Naive thymus-derived CD8-positive, alpha-beta T cell (primary cell): ENCODE data around the gene ASF1B. TPM values are rescaled to one million over a fixed set of nuclear protein-coding genes. Genes with fewer than 3 reads are reported as not detected.

Source experiments
- ATAC-seq, 2 donors: fragments of 150-1000 bp; cut with Tn5 transposase in 1 of 2; sonication (Bioruptor Pico), chemical (Tn5 transposase) in 1 of 2; 1 replicate in 1 of 2; 2 replicates in 1 of 2; pipeline ENCODE4 v1.10.0; 2021; ENCODE audit warnings: mild to moderate bottlenecking in 2 of 2, moderate library complexity in 2 of 2
- POLR2A ChIA-PET: fragments of 350-600 bp; sonication (Branson Sonifier 250); formaldehyde crosslinking; loops from one replicate; lab custom pipeline; 2021; ENCODE audit warnings: antibody characterized with exemption; lab: Charles Lee
- DNase-seq, 10 donors: peaks; one replicate each; pipeline versions ENCODE4 v3.0.0 to v3.0.0-alpha.2; 2020 to 2022
- H3K27ac Mint-ChIP-seq, 10 donors: one replicate each; pipeline ENCODE4 v1.8.0; 2020 to 2022; ENCODE audit warnings: mild to moderate bottlenecking in 10 of 10, mixed read lengths in 10 of 10, moderate library complexity in 4 of 10, inconsistent platforms in 1 of 10
- H3K27me3 Mint-ChIP-seq, 5 donors: one replicate each; pipeline ENCODE4 v1.8.0; 2021 to 2022; ENCODE audit warnings: mixed read lengths in 5 of 5
- H3K36me3 Mint-ChIP-seq, 3 donors: one replicate each; pipeline ENCODE4 v1.8.0; 2020 to 2022; ENCODE audit warnings: mixed read lengths in 3 of 3, mild to moderate bottlenecking in 2 of 3, inconsistent platforms in 1 of 3
- H3K4me1 Mint-ChIP-seq, 4 donors: one replicate each; pipeline ENCODE4 v1.8.0; 2021 to 2022; ENCODE audit warnings: mixed read lengths in 4 of 4
- H3K4me3 Mint-ChIP-seq, 10 donors: one replicate each; pipeline ENCODE4 v1.8.0; 2020 to 2022; ENCODE audit warnings: mild to moderate bottlenecking in 10 of 10, mixed read lengths in 10 of 10, moderate library complexity in 6 of 10, inconsistent platforms in 1 of 10
- H3K9me3 Mint-ChIP-seq, 9 donors: one replicate each; pipeline ENCODE4 v1.8.0; 2020 to 2022; ENCODE audit warnings: mixed read lengths in 9 of 9, mild to moderate bottlenecking in 3 of 9, inconsistent platforms in 1 of 9, moderate library complexity in 1 of 9
- polyA plus RNA-seq, 3 donors: library from polyadenylated mRNA; unstranded; fragments of 300-500 nt; fragmentation: Illumina TruSeq; gene quantifications; one replicate each; pipeline ENCODE4 v1.2.3, GENCODE V29; 2021
- total RNA-seq, 8 experiments: library from RNA in 2 of 8; stranded (reverse) in 2 of 8; gene quantifications; one replicate each; pipeline ENCODE4 v1.2.3 and lab custom pipeline; 2021 to 2026

The ASF1B gene
- total and polyA plus RNA-seq, 5 experiments from 2014 or later: 2.3 to 4.6 (median 3.7) TPM

- ATAC-seq (no peak), DNase-seq (no peak)
- POLR2A ChIA-PET: interaction anchor here (0.6 to 1.1 kb wide), 3 partner anchors 14 to 422 kb away, joined by 3 to 4 read pairs (median 4); partner anchors contain the start of gene ASF1B
- Mint-ChIP-seq H3K4me1 (peaks cover 6 to 13% (median 11%) of the 10 kb centered on the region in 4 donors), H3K36me3 (no peaks in the 10 kb centered on the region), H3K27ac (peak overlapping the region in 1 of 10 donors; percentile 60), H3K4me3 (no peak overlapping the region), H3K27me3 (no peaks in the 10 kb centered on the region), H3K9me3 (no peaks in the 10 kb centered on the region)
These were observed 13.5 kb downstream of the ASF1B start for GRCh38 chr19:14122924-14123323.

GRCh38 chr19:14120497-14120780, 15.9 kb downstream of the ASF1B start:
- Mint-ChIP-seq H3K27ac (no peak overlapping the region), H3K36me3 (no peaks in the 10 kb centered on the region), H3K27me3 (no peaks in the 10 kb centered on the region), H3K9me3 (no peaks in the 10 kb centered on the region), H3K4me1 (peaks cover 18 to 28% (median 26%) of the 10 kb centered on the region in 4 donors), H3K4me3 (no peak overlapping the region)
- POLR2A ChIA-PET: interaction anchor here (0.6 to 1.0 kb wide), 2 partner anchors 11 to 16 kb away, joined by 4 read pairs; partner anchors contain the start of gene ASF1B
- ATAC-seq (no peak), DNase-seq (no peak)

DNA sequence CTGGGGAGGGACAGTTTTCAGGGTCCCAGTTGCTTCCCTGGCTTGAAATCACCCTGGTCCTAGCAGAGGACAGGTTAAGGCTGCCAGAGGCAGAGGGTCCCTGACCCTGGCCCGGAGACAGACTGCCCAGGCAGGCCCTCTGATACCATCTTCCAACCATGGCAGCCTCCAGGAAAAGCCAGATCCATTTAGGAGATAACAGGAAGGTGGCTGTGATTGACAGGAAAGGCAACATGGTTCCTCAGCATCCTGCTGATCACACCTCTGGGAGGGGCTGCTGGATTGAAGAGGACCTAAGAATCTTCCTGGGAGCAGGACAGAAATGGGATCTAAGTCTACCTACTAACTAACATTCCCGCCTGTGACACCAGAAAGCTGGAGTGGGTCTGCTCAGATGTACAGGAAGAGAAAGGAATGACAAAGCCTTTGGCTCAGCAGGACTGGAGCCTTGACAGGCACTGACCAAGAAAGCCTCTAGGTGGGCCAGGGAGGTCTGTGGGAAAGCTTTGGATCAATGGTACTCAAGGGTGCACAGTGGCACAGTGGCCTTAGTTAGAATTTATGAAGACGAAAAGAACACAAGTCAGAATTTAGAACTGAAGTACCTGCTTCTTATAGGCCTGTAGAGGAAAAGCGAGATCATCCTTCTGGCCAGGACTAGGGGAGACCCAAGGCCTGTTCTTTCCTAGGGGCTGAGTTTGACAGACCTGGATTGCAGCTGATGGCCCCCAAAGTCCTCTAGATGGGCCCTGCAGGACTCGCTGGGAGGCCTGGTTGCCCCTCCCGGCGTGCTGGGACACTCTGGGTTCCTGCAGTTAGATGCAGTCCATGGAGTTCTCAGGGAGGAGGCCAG, 16.5 kb downstream of the ASF1B start:
- peaks cover 20 to 33% (median 32%) of the 10 kb centered on the region in 4 donors for H3K4me1 Mint-ChIP-seq
- POLR2A ChIA-PET: interaction anchor here (0.7 to 1.3 kb wide), 4 partner anchors 17 to 345 kb away, joined by 4 read pairs; partner anchors contain the start of gene ASF1B
- H3K27ac Mint-ChIP-seq: peak overlapping the region in 7 of 10 donors; percentile 9 to 97 (median 55)
- H3K4me3 Mint-ChIP-seq: peak overlapping the region in 3 of 10 donors; percentile 7 to 51 (median 36)
- ATAC-seq (no peak), DNase-seq (no peak)
- no peaks in the 10 kb centered on the region for H3K9me3 Mint-ChIP-seq
- H3K27me3 Mint-ChIP-seq: no peaks in the 10 kb centered on the region
- no peaks in the 10 kb centered on the region for H3K36me3 Mint-ChIP-seq

- no peaks in the 10 kb centered on the region for H3K36me3 Mint-ChIP-seq
- DNase-seq (no peak), ATAC-seq (no peak)
- peak overlapping the region; percentile 86 to 97 (median 94) for H3K4me3 Mint-ChIP-seq
- POLR2A ChIA-PET: interaction anchor here (0.7 to 5.2 kb wide), 4 partner anchors 17 to 344 kb away, joined by 4 to 46 read pairs (median 4); partner anchors contain the start of gene ASF1B
- peak overlapping the region; percentile 89 to 99 (median 98) for H3K27ac Mint-ChIP-seq
- H3K9me3 Mint-ChIP-seq: no peaks in the 10 kb centered on the region
- H3K27me3 Mint-ChIP-seq: no peaks in the 10 kb centered on the region
- peaks cover 20 to 39% (median 36%) of the 10 kb centered on the region in 4 donors for H3K4me1 Mint-ChIP-seq
These were observed 17.2 kb downstream of the ASF1B start for GRCh38 chr19:14119146-14119545.

DNA sequence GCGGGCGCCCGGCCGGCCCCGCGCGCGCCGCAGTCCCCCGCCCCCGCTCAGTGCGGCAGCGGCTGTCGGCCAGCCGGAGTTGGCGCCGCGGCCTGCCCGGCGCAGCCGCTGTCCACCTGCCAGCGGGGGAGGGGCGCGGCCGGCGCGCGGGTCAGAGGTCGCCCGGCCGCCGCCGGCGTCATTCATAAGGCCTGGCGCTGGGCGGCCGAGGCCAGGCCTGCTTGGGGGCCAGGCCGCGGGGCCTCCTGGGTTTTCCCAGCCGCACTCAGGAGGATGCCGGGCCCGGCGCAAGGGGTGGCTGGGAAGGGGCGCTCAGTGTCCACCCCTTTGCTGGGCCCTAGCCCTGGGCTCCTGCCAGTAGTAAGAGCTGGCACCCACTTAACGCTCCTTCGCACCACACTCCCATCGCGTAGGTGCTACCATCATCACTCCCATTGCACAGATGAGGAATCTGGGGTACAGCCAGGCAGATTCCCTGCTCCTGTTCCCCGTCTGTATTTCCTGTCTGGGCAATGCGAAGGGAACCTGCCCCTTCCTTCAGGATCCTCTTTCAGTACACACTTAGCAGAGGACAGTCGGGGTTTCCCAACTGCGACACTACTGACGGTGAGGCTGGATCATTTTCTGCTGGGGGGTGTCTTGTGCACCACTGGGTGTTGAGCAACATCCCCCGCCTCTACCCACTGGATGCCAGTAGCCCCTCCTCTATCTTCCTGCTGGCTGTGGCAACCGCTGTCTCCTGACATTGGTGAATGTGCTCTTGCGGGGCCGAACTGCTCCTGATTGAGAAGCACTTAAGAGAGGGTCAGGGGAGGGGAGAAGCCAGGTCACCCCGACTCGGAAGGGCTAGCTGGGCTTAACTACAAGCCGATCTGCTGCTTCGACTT, 18.0 kb downstream of the ASF1B start:
- H3K9me3 Mint-ChIP-seq: no peaks in the 10 kb centered on the region
- POLR2A ChIA-PET: interaction anchor here (0.7 to 5.2 kb wide), 8 partner anchors 18 to 1680 kb away, joined by 3 to 46 read pairs (median 4); partner anchors contain the start of genes ASF1B and RFX1
- H3K4me3 Mint-ChIP-seq: peak overlapping the region; percentile 86 to 97 (median 94)
- DNase-seq (peak; percentile 23 to 78 (median 60)), ATAC-seq (peak in 1 of 2 donors; percentile 27)
- H3K27ac Mint-ChIP-seq: peak overlapping the region; percentile 89 to 99 (median 98)
- peaks cover 25 to 46% (median 43%) of the 10 kb centered on the region in 4 donors for H3K4me1 Mint-ChIP-seq
- no peaks in the 10 kb centered on the region for H3K36me3 Mint-ChIP-seq
- H3K27me3 Mint-ChIP-seq: no peaks in the 10 kb centered on the region

DNA sequence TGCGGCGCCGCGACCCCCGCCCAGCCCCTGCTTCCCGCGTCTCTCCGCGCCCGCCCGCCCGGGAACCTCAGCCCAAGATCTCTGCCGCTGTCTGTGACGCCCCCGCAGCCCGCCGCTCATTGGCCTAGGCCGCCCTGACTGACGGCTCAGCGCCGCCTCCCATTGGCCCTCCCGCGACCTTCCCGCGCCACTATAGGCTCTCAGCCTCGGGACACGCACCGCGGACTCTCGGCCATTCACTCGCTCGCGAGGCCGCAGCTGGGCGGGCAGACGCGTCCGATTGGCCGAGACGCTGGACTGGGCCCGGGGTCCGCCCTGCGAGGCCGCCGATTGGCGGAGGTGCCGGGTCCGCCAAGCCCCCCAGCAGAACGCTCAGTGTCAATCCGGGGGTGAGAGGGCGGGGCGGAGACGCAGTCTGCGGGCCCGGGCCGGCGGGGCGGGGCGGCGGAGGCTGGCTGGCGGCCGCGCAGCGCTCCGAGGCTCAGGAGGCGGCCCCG, 18.7 kb downstream of the ASF1B start, which contains the start of gene PRKACA:
Gene PRKACA, minus strand, starts transcription at position 95 of the 497 bp plus-strand sequence. CDS start 215 bp downstream, outside the sequence.
- Mint-ChIP-seq H3K27ac (peak within 1 kb of the TSS; percentile 89 to 99 (median 98)), H3K4me1 (peaks cover 25 to 50% (median 48%) of the 10 kb centered on the region in 4 donors), H3K36me3 (no peaks in the 10 kb centered on the region), H3K27me3 (no peaks in the 10 kb centered on the region), H3K4me3 (peak within 1 kb of the TSS; percentile 86 to 99 (median 96)), H3K9me3 (no peaks in the 10 kb centered on the region)
- ATAC-seq: peak; percentile 90 to 94
- DNase-seq: peak; percentile 94 to 99 (median 98)
- POLR2A ChIA-PET: interaction anchor here (0.7 to 5.2 kb wide), 8 partner anchors 19 to 433 kb away, joined by 3 to 46 read pairs (median 6); partner anchors contain the start of genes ASF1B and RFX1

DNA sequence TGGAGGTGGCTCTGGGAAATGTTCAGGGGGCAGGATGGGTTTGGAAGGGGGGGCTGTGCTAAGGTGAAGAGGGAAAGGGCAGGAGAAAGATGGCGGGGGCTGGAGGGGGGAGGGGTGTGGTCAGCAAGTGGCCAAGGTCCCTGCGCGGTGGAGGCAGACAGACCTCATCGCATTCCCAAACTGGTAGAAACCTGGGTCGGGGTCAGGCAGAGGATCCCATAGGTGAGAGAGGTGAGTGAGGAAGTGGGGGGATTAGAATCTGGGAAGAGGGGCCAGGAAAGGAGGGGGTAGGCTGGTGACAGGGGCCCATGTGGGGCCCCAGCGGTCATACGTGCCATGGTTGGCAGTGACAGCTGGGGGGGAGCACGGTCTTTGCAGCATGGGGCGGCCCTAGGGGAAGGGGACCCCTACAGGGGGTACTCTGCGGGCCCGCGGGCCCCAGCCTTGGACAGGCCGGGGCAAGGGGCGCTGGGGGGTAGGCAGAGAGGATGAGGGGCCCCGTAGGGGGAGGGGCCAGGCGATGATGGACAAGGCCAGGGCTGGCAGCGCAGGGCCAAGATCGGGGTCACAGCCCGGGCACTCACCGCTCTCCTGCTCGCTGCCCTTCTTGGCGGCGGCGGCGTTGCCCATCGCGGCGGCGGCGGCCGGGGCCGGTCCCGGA, 19.3 kb downstream of the ASF1B start:
- Mint-ChIP-seq H3K9me3 (no peaks in the 10 kb centered on the region), H3K4me3 (peak overlapping the region; percentile 84 to 99 (median 94)), H3K4me1 (peaks cover 25 to 56% (median 55%) of the 10 kb centered on the region in 4 donors), H3K27me3 (no peaks in the 10 kb centered on the region), H3K27ac (peak overlapping the region; percentile 58 to 97 (median 90)), H3K36me3 (no peaks in the 10 kb centered on the region)
- ATAC-seq (peak in 1 of 2 donors; percentile 0), DNase-seq (peak in 5 of 10 donors; percentile 12 to 68 (median 25))
- POLR2A ChIA-PET: interaction anchor here (0.7 to 5.2 kb wide), 10 partner anchors 14 to 434 kb away, joined by 3 to 46 read pairs (median 6); partner anchors contain the start of genes ASF1B, IL27RA and RFX1

DNA sequence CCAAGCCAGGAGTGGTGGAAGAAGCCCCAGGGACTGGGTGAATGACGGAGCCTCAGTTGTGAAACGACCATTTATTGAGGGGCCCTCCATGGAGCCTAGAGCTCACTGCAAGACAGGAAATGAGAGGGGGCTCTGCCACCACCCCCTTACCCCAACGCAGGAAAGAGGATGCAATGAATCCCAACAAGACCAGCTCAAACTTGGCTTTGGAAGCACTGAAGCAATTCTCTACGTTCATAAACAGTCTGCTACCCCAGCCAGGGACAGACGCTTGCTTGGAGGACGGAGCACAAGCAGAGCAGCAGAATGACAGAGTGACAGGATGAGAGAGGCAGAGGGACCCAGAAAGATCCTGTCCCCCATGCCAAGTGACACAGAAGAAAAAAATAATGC, 19.9 kb downstream of the ASF1B start:
- DNase-seq: no peak
- no peaks in the 10 kb centered on the region for H3K9me3 Mint-ChIP-seq
- ATAC-seq: no peak
- no peaks in the 10 kb centered on the region for H3K27me3 Mint-ChIP-seq
- H3K4me1 Mint-ChIP-seq: peaks cover 25 to 61% (median 60%) of the 10 kb centered on the region in 4 donors
- H3K4me3 Mint-ChIP-seq: peak overlapping the region; percentile 84 to 99 (median 94)
- POLR2A ChIA-PET: interaction anchor here (0.6 to 5.2 kb wide), 6 partner anchors 13 to 406 kb away, joined by 3 to 46 read pairs (median 6); partner anchors contain the start of genes ASF1B and IL27RA
- H3K27ac Mint-ChIP-seq: peak overlapping the region; percentile 58 to 97 (median 90)
- H3K36me3 Mint-ChIP-seq: no peaks in the 10 kb centered on the region

GRCh38 chr19:14115756-14116155, 20.6 kb downstream of the ASF1B start:
- ATAC-seq: no peak
- POLR2A ChIA-PET: interaction anchor here (0.6 to 5.2 kb wide), 7 partner anchors 13 to 407 kb away, joined by 3 to 46 read pairs (median 4); partner anchors contain the start of gene ASF1B
- peak overlapping the region; percentile 61 to 99 (median 94) for H3K4me3 Mint-ChIP-seq

DNA sequence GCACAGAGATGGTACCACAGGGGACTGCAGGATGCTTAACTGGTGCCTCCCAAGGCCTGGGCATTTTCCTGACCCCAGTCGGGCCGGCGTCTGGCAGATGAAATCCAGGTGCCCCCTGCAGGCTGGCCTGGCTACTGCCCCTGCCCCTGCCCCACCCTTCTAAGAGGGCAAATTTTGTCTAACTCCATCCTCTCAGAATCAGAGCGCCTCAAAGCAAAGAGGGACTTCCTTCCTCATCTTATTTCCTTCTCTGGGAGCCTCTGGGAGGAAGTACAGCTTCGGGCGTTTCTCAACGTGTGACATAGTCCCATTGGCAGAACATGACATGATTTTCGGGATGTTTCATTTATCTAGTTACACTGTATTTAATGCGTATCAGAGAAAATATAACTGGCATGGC, 21.5 kb downstream of the ASF1B start:
- Mint-ChIP-seq H3K9me3 (no peaks in the 10 kb centered on the region), H3K36me3 (no peaks in the 10 kb centered on the region), H3K4me3 (peak overlapping the region in 8 of 10 donors; percentile 8 to 77 (median 40)), H3K27ac (peak overlapping the region in 8 of 10 donors; percentile 34 to 75 (median 61)), H3K27me3 (no peaks in the 10 kb centered on the region), H3K4me1 (peaks cover 27 to 78% (median 67%) of the 10 kb centered on the region in 4 donors)
- ATAC-seq (no peak), DNase-seq (peak in 9 of 10 donors; percentile 17 to 69 (median 34))
- POLR2A ChIA-PET: interaction anchor here (0.6 to 5.2 kb wide), 6 partner anchors 12 to 99 kb away, joined by 3 to 46 read pairs (median 6); partner anchors contain the start of gene ASF1B

More at GRCh38 chr19:14115756-14116155, 20.6 kb downstream of the ASF1B start:
- H3K4me1 Mint-ChIP-seq: peaks cover 27 to 69% (median 63%) of the 10 kb centered on the region in 4 donors
- H3K9me3 Mint-ChIP-seq: no peaks in the 10 kb centered on the region
- DNase-seq: no peak
- H3K27ac Mint-ChIP-seq: peak overlapping the region in 7 of 10 donors; percentile 58 to 97 (median 91)
- H3K27me3 Mint-ChIP-seq: no peaks in the 10 kb centered on the region
- no peaks in the 10 kb centered on the region for H3K36me3 Mint-ChIP-seq

DNA sequence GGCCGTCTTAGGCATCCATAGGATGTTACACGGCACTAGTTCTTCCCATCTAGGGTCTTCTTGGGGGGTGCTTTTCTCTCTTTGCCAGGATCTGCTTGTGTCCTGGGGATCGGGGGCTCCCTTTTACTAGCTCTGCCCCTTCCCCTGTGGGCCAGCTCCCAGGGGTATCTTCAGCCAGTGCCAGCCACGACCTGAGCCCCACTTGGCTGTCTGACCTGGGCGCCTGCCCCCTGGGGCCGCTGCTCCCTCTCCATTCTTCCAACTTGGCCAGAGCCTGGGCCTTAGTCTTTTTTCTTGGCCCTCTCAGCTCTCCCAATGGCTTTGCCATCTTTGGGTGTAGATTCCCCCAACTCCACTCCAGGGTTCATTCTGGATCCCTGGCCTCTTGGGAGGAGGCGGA, 21.9 kb downstream of the ASF1B start:
- Mint-ChIP-seq H3K36me3 (no peaks in the 10 kb centered on the region), H3K9me3 (no peaks in the 10 kb centered on the region), H3K4me1 (peaks cover 27 to 78% (median 66%) of the 10 kb centered on the region in 4 donors), H3K4me3 (peak overlapping the region in 2 of 10 donors; percentile 18 to 77), H3K27me3 (no peaks in the 10 kb centered on the region), H3K27ac (peak overlapping the region in 5 of 10 donors; percentile 33 to 75 (median 67))
- POLR2A ChIA-PET: interaction anchor here (0.6 to 5.2 kb wide), 4 partner anchors 11 to 70 kb away, joined by 3 to 46 read pairs (median 6); partner anchors contain the start of gene ASF1B
- ATAC-seq (no peak), DNase-seq (no peak)
